Measurements from ENCODE around the gene HDAC4.

GRCh38 chr2:239278941-239279365 lies 121.9 kb downstream of the HDAC4 start:
- TF ChIP-seq, protein P1, sequence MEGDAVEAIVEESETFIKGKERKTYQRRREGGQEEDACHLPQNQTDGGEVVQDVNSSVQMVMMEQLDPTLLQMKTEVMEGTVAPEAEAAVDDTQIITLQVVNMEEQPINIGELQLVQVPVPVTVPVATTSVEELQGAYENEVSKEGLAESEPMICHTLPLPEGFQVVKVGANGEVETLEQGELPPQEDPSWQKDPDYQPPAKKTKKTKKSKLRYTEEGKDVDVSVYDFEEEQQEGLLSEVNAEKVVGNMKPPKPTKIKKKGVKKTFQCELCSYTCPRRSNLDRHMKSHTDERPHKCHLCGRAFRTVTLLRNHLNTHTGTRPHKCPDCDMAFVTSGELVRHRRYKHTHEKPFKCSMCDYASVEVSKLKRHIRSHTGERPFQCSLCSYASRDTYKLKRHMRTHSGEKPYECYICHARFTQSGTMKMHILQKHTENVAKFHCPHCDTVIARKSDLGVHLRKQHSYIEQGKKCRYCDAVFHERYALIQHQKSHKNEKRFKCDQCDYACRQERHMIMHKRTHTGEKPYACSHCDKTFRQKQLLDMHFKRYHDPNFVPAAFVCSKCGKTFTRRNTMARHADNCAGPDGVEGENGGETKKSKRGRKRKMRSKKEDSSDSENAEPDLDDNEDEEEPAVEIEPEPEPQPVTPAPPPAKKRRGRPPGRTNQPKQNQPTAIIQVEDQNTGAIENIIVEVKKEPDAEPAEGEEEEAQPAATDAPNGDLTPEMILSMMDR (IDR thresholded peaks at IDR 0.05), result no peak
- TF ChIP-seq POLR2A (IDR thresholded peaks at IDR 0.05), result no peak
